Transverse colon (tissue), 4 donors: ENCODE measurements around the gene AKAP13. TPM values are rescaled to one million over a fixed set of nuclear protein-coding genes. Genes with fewer than 3 reads are reported as not detected.
"Not testable (repeated sequence)": the region's sequence is repeated elsewhere in the genome, so short reads cannot be mapped to it uniquely, and the experiment has no call there.

Experiments used
- DNase-seq: peaks from one replicate; pipeline ENCODE4 v3.0.0-alpha.2; 2019
- H3K27ac ChIP-seq, 4 donors: fragments of 200-600 bp; sonication (generic); 2 replicates each; pipeline ENCODE4 v1.5.1; 2016 to 2018; ENCODE audit warnings: inconsistent platforms in 4 of 4
- H3K27me3 ChIP-seq: fragments of 200-600 bp; sonication (generic); 2 replicates; pipeline ENCODE4 v1.5.1; 2017; ENCODE audit warnings: inconsistent platforms
- H3K36me3 ChIP-seq, 4 donors: fragments of 200-600 bp; sonication (generic); 2 replicates each; pipeline ENCODE4 v1.5.1; 2017 to 2019; ENCODE audit warnings: inconsistent platforms in 4 of 4
- H3K4me1 ChIP-seq, 4 donors: fragments of 200-600 bp; sonication (generic); 2 replicates each; pipeline ENCODE4 v1.5.1; 2017 to 2020; ENCODE audit warnings: inconsistent platforms in 4 of 4
- H3K4me3 ChIP-seq, 4 donors: fragments of 200-600 bp; sonication (generic); 1 replicate in 1 of 4; 2 replicates in 3 of 4; pipeline versions ENCODE4 v1.5.1 to v1.6.1; 2017 to 2019; ENCODE audit warnings: inconsistent platforms in 4 of 4
- H3K9me3 ChIP-seq, 2 donors: fragments of 200-600 bp; sonication (generic); 2 replicates each; pipeline ENCODE4 v1.5.1; 2017 to 2019; ENCODE audit warnings: inconsistent platforms in 2 of 2
- CTCF ChIP-seq, 5 experiments: fragments of 200-600 bp in 3 of 5; fragments of 450-650 bp in 2 of 5; sonication (generic) in 3 of 5; IDR thresholded peaks; 1 replicate in 2 of 5; 2 replicates in 3 of 5; pipeline ENCODE4 v1.5.1; 2016 to 2017; ENCODE audit warnings: antibody characterized with exemption in 5 of 5, inconsistent platforms in 3 of 5, mild to moderate bottlenecking in 2 of 5, moderate library complexity in 1 of 5
- EP300 ChIP-seq: sonication (generic); formaldehyde crosslinking; IDR thresholded peaks from one replicate; pipeline ENCODE4 v1.6.1; 2017; ENCODE audit warnings: antibody characterized with exemption, low read depth
- POLR2A ChIP-seq: fragments of 450-650 bp; IDR thresholded peaks from one replicate; pipeline ENCODE4 v1.6.1; 2016; ENCODE audit warnings: antibody characterized with exemption, mild to moderate bottlenecking, moderate library complexity
- POLR2AphosphoS5 ChIP-seq, 3 donors: sonication (generic); formaldehyde crosslinking; IDR thresholded peaks; one replicate each; pipeline ENCODE4 v1.6.1; 2016; ENCODE audit warnings: antibody characterized with exemption in 3 of 3
- WGBS, 2 donors: methylation state at CpG; one replicate each; pipeline ENCODE4 v1.1.5; 2018; ENCODE audit warnings: low coverage in 1 of 2; 5-methylcytosine and 5-hydroxymethylcytosine counted together
- in situ Hi-C, 4 donors: fragments of 200-750 bp; cut with MboI; loops; one replicate each; pipeline versions ENCODE4 v1.15.0 to v1.15.1; 2017; ENCODE audit warnings: low sequenced_read_pairs in 3 of 4, low pct_ligation_motif_present in 1 of 4, low pct_unique_long_range_greater_than_20kb in 1 of 4
- intact Hi-C: fragments of 100-400 bp; cut with DNase I; formaldehyde crosslinking; loops from one replicate; pipeline ENCODE4 v1.15.1; 2023; ENCODE audit warnings: low total_unique reads
- total RNA-seq, 4 donors: library from RNA; depleted of rRNA; stranded (reverse); fragments of >200 nt; gene quantifications; one replicate each; pipeline ENCODE4 v1.1.0, GENCODE V29; 2016

The AKAP13 gene
- total RNA-seq, 4 donors from 2014 or later: 206 to 291 (median 214) TPM

- Histone ChIP-seq H3K27me3 (no peaks in the 10 kb centered on the region), H3K4me3 (no peak overlapping the region), H3K36me3 (no peaks in the 10 kb centered on the region), H3K9me3 (no peaks in the 10 kb centered on the region), H3K27ac (peak overlapping the region in 1 of 4 donors; percentile 26), H3K4me1 (peaks cover 20 to 49% (median 30%) of the 10 kb centered on the region in 4 donors)
- WGBS, 2 donors: 63 to 66% methylated on average over 2 of the region's 2 CpGs
- intact Hi-C loops: no loop called here
- TF ChIP-seq POLR2AphosphoS5 (IDR thresholded peaks at IDR 0.05) (no peak), POLR2A (no peak), EP300 (no peak), CTCF (IDR thresholded peaks at IDR 0.05) (no peak)
- in situ Hi-C loops: no loop called here
- no peak for DNase-seq
These were observed 60.0 kb downstream of the AKAP13 start for GRCh38 chr15:85440451-85440850.

- H3K27ac ChIP-seq, DNase-seq, in situ Hi-C loops, H3K36me3 ChIP-seq, H3K9me3 ChIP-seq, H3K4me3 ChIP-seq, intact Hi-C loops, H3K27me3 ChIP-seq: not testable (repeated sequence)
- peaks cover 20 to 55% (median 33%) of the 10 kb centered on the region in 4 donors for H3K4me1 ChIP-seq
- WGBS, 2 donors: 81 to 98% methylated on average over 2 to 8 of the region's 8 CpGs
These were observed 61.5 kb downstream of the AKAP13 start for GRCh38 chr15:85441854-85442253.

GRCh38 chr15:85443046-85443445 is 62.6 kb downstream of the AKAP13 start:
- intact Hi-C loops: no loop called here
- in situ Hi-C loops: no loop called here

GRCh38 chr15:85443593-85444087 is 63.2 kb downstream of the AKAP13 start:
- intact Hi-C loops (no loop called here), in situ Hi-C loops (no loop called here)
- Histone ChIP-seq H3K4me3 (no peak overlapping the region), H3K27ac (peak overlapping the region; percentile 61 to 71 (median 68)), H3K36me3 (no peaks in the 10 kb centered on the region), H3K27me3 (no peaks in the 10 kb centered on the region), H3K4me1 (peaks cover 20 to 55% (median 33%) of the 10 kb centered on the region in 4 donors), H3K9me3 (no peaks in the 10 kb centered on the region)
- TF ChIP-seq POLR2AphosphoS5 (IDR thresholded peaks at IDR 0.05) (no peak), POLR2A (no peak), EP300 (no peak), CTCF (IDR thresholded peaks at IDR 0.05) (peak in 1 of 5 experiments; percentile 33)
- 32 to 42% methylated on average over 4 of the region's 4 CpGs for WGBS, 2 donors
- DNase-seq: no peak

More at GRCh38 chr15:85443046-85443445, 62.6 kb downstream of the AKAP13 start:
- Histone ChIP-seq H3K4me3 (no peak overlapping the region), H3K4me1 (peaks cover 20 to 55% (median 33%) of the 10 kb centered on the region in 4 donors), H3K9me3 (no peaks in the 10 kb centered on the region), H3K36me3 (no peaks in the 10 kb centered on the region), H3K27me3 (no peaks in the 10 kb centered on the region), H3K27ac (peak overlapping the region; percentile 61 to 71 (median 68))
- no peak for TF ChIP-seq CTCF (IDR thresholded peaks at IDR 0.05)
- TF ChIP-seq EP300: no peak
- no peak for TF ChIP-seq POLR2AphosphoS5 (IDR thresholded peaks at IDR 0.05)
- TF ChIP-seq POLR2A: no peak
- no peak for DNase-seq

- Histone ChIP-seq H3K36me3 (no peaks in the 10 kb centered on the region), H3K9me3 (no peaks in the 10 kb centered on the region), H3K4me1 (peaks cover 20 to 55% (median 33%) of the 10 kb centered on the region in 4 donors), H3K27me3 (no peaks in the 10 kb centered on the region), H3K4me3 (no peak overlapping the region), H3K27ac (peak overlapping the region; percentile 61 to 71 (median 68))
- no peak for DNase-seq
- TF ChIP-seq POLR2AphosphoS5 (IDR thresholded peaks at IDR 0.05): no peak
- no peak for TF ChIP-seq CTCF (IDR thresholded peaks at IDR 0.05)
- TF ChIP-seq POLR2A: no peak
- no peak for TF ChIP-seq EP300
- in situ Hi-C loops (no loop called here), intact Hi-C loops (no loop called here)
- 26 to 33% methylated on average over 3 of the region's 3 CpGs for WGBS, 2 donors
These were observed 63.8 kb downstream of the AKAP13 start for GRCh38 chr15:85444122-85444745.
